K562 (cell line): ENCODE measurements around the gene GAL3ST1. TPM values are rescaled to one million over a fixed set of nuclear protein-coding genes. Genes with fewer than 3 reads are reported as not detected.
A peak's percentile ranks its signal among the peaks of the same experiment; 100 is the strongest.

Source experiments
- HCFC1 ChIP-seq: IDR thresholded peaks from 2 replicates; pipeline ENCODE4 v1.6.1; 2012; ENCODE audit warnings: low read depth, low read length, improper control_type of control experiment
- HDAC1 ChIP-seq, 2 experiments: fragments of 450-650 bp; IDR thresholded peaks; 2 replicates each; pipeline ENCODE4 v1.6.1; 2016 to 2017; ENCODE audit warnings: inconsistent platforms in 1 of 2, mild to moderate bottlenecking in 1 of 2, moderate library complexity in 1 of 2
- MGA ChIP-seq: fragments of 450-650 bp; IDR thresholded peaks from 2 replicates; pipeline ENCODE4 v1.6.1; 2016; ENCODE audit warnings: mild to moderate bottlenecking, moderate library complexity
- ZNF318 ChIP-seq, 2 experiments: fragments of 450-650 bp; IDR thresholded peaks; 2 replicates each; pipeline ENCODE4 v1.6.1; 2016; ENCODE audit warnings: mild to moderate bottlenecking in 2 of 2, borderline replicate concordance in 1 of 2, low read depth in 1 of 2, moderate library complexity in 1 of 2
- polyA plus RNA-seq, 8 experiments: library from polyadenylated mRNA; depleted of rRNA in 4 of 8; stranded (reverse) in 5 of 8; unstranded in 3 of 8; fragments of >200 nt; fragmentation: Nextera tagmentation in 2 of 8; fragmentation: Illumina TruSeq in 1 of 8; extraction: Ambion mirVana in 2 of 8; extraction: Trizol in 1 of 8; gene quantifications; 2 replicates each; pipeline versions ENCODE4 v1.2.1 to v1.2.3, GENCODE V29; 2011 to 2014; ENCODE audit warnings: inconsistent platforms in 1 of 8, missing spikeins in 1 of 8
- total RNA-seq, 7 experiments: library from RNA; depleted of rRNA in 6 of 7; stranded (reverse); fragments of >200 nt in 6 of 7; fragmentation: Illumina TruSeq in 2 of 7; extraction: Trizol in 2 of 7; gene quantifications; 2 replicates each; pipeline versions ENCODE4 v1.2.1 to v1.2.3, GENCODE V29; 2011 to 2021; ENCODE audit warnings: low replicate concordance in 1 of 7

GAL3ST1 gene
- total and polyA plus RNA-seq, 9 of the 15 experiments (the other 6 are each of a cell fraction or from before 2014, with no cell fraction given) = 0.03 to 1.9 (median 0.33) TPM; not detected in 1

- TF ChIP-seq ZNF318 (IDR thresholded peaks at IDR 0.05; ENCODE audit: borderline replicate concordance in 1 of 2, low read depth in 1 of 2) (peak in 1 of 2 experiments; percentile 69; a peak in 1 of 4 replicates), HCFC1 (0 out of 2 replicates have a peak, but pooled peaks have one; percentile 11), MGA (peak; percentile 45), HDAC1 (IDR thresholded peaks at IDR 0.05) (peak in 1 of 2 experiments; percentile 57; a peak in 2 of 4 replicates)
Measured at GRCh38 chr22:30606455-30607299, 32.2 kb upstream of the GAL3ST1 start, which contains the start of gene TCN2 (continued).
